DND-41 (cell line): ENCODE measurements around the gene KCNT1.

Experiments used
- EZH2 ChIP-seq: IDR thresholded peaks from 3 replicates; pipeline ENCODE4 v1.6.1; 2012; ENCODE audit warnings: borderline replicate concordance, low read depth, mild to moderate bottlenecking, moderate library complexity, low read length, inconsistent platforms; ENCODE audit not compliant: severe bottlenecking
- TF ChIP-seq, protein P1 (sequence below): IDR thresholded peaks from 2 replicates; pipeline ENCODE4 v1.5.1; 2012; ENCODE audit warnings: borderline replicate concordance, low read length, moderate library complexity, mild to moderate bottlenecking; ENCODE audit not compliant: poor library complexity, severe bottlenecking; ENCODE audit errors: extremely low read depth

DNA sequence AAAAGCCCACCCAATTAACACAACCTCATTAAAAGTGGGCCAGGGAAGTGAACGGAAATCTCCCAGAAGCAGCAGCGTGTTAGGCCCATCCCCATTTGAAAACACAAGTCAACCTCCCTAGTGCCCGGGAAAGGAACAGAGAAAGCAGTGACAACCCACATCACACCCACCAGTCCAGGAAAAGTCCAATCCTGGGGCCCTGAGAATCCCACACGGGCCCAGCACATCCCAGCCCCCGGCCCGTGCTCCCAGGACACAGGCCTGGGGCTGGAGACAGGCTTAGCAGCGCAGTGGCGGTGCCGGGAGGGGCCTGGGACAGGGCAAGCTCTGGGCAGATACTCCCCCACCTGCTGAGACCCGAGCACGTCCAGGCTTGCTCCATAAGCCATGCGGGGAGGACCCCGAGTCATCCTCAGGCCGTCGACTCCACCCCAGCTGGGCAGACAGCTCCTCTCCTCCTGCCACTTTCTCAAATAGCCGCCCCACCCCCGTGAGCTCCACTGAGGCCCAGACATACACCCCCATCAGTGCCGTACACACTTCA lies 101.0 kb downstream of the KCNT1 start:
- TF ChIP-seq, protein P1, sequence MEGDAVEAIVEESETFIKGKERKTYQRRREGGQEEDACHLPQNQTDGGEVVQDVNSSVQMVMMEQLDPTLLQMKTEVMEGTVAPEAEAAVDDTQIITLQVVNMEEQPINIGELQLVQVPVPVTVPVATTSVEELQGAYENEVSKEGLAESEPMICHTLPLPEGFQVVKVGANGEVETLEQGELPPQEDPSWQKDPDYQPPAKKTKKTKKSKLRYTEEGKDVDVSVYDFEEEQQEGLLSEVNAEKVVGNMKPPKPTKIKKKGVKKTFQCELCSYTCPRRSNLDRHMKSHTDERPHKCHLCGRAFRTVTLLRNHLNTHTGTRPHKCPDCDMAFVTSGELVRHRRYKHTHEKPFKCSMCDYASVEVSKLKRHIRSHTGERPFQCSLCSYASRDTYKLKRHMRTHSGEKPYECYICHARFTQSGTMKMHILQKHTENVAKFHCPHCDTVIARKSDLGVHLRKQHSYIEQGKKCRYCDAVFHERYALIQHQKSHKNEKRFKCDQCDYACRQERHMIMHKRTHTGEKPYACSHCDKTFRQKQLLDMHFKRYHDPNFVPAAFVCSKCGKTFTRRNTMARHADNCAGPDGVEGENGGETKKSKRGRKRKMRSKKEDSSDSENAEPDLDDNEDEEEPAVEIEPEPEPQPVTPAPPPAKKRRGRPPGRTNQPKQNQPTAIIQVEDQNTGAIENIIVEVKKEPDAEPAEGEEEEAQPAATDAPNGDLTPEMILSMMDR, result no peak
- no peak for TF ChIP-seq EZH2
